Panc1 (cell line): ENCODE results near the gene RAD1. TPM values are rescaled to one million over a fixed set of nuclear protein-coding genes. Genes with fewer than 3 reads are reported as not detected.

Experiments
- ATAC-seq: fragments of 200-7000 bp; cut with Tn5 transposase; 2 replicates; pipeline ENCODE4 v1.9.1; 2020; ENCODE audit warnings: mild to moderate bottlenecking, moderate library complexity
- BruUV-seq: library from RNA; stranded (reverse); fragments of 400-500 nt; replicated peaks from 2 replicates; lab custom pipeline; 2021; lab: Mats Ljungman, UMichigan
- CTCF ChIA-PET: fragments of 300-600 bp; sonication (Branson Sonifier 250); formaldehyde crosslinking; loops from one replicate; lab custom pipeline; 2022; ENCODE audit warnings: antibody characterized with exemption; lab: Charles Lee
- POLR2A ChIA-PET: fragments of 300-600 bp; sonication (Branson Sonifier 250); formaldehyde crosslinking; loops from one replicate; lab custom pipeline; 2022; ENCODE audit warnings: antibody characterized with exemption; lab: Charles Lee
- DNase-seq: peaks from one replicate; pipeline ENCODE4 v3.0.0-alpha.2; 2010; ENCODE audit warnings: low read depth, low spot score
- H3K27ac ChIP-seq: 2 replicates; pipeline ENCODE4 v1.5.1; 2011; ENCODE audit warnings: mild to moderate bottlenecking, low read length, inconsistent platforms
- H3K27me3 ChIP-seq: fragments of 200-500 bp; sonication (Bioruptor generic); 2 replicates; pipeline ENCODE4 v1.6.0; 2014; ENCODE audit warnings: low read length, inconsistent platforms; ENCODE audit not compliant: control insufficient read depth, insufficient read depth
- H3K36me3 ChIP-seq: fragments of 200-500 bp; sonication (Bioruptor generic); 2 replicates; pipeline ENCODE4 v1.5.1; 2014; ENCODE audit warnings: inconsistent platforms, mild to moderate bottlenecking, low read length, moderate library complexity; ENCODE audit not compliant: control insufficient read depth, insufficient read depth
- H3K4me1 ChIP-seq: 2 replicates; pipeline ENCODE4 v1.5.1; 2011; ENCODE audit warnings: inconsistent platforms, mild to moderate bottlenecking, low read length, moderate library complexity; ENCODE audit not compliant: control insufficient read depth, insufficient read depth
- H3K4me3 ChIP-seq, 2 experiments: 2 replicates each; pipeline ENCODE4 v1.5.1; 2011 to 2012; ENCODE audit warnings: low read depth in 2 of 2, low read length in 2 of 2, mild to moderate bottlenecking in 2 of 2, inconsistent platforms in 1 of 2, moderate library complexity in 1 of 2
- H3K9me3 ChIP-seq: fragments of 200-500 bp; sonication (Bioruptor generic); 2 replicates; pipeline ENCODE4 v1.5.1; 2014; ENCODE audit warnings: low read depth, mild to moderate bottlenecking, inconsistent platforms, low read length, moderate library complexity; ENCODE audit not compliant: control insufficient read depth, insufficient read depth
- CTCF ChIP-seq: fragments of 450-650 bp; IDR thresholded peaks from 2 replicates; pipeline ENCODE4 v1.5.1; 2017; ENCODE audit warnings: mild to moderate bottlenecking
- POLR2AphosphoS5 ChIP-seq: IDR thresholded peaks from 2 replicates; pipeline ENCODE4 v1.6.1; 2012; ENCODE audit warnings: mild to moderate bottlenecking, low read depth, low read length, moderate library complexity
- REST ChIP-seq, 2 experiments: IDR thresholded peaks; 2 replicates each; pipeline ENCODE4 v1.6.1; 2011 to 2012; ENCODE audit warnings: low read depth in 2 of 2, control low read depth in 1 of 2, low read length in 1 of 2, mild to moderate bottlenecking in 1 of 2, moderate library complexity in 1 of 2; ENCODE audit not compliant: insufficient read depth in 1 of 2
- SIN3A ChIP-seq: IDR thresholded peaks from 2 replicates; pipeline ENCODE4 v1.6.1; 2012; ENCODE audit warnings: low read depth, mild to moderate bottlenecking, low read length, moderate library complexity, borderline replicate concordance; ENCODE audit not compliant: insufficient read depth
- TCF7L2 ChIP-seq: IDR thresholded peaks from 2 replicates; pipeline ENCODE4 v1.6.1; 2011; ENCODE audit warnings: mild to moderate bottlenecking, low read depth, low read length, inconsistent platforms
- in situ Hi-C: cut with HindIII; loops from 2 replicates; pipeline ENCODE4 v1.10.0; 2016; ENCODE audit warnings: low sequenced_read_pairs, low pct_unique_long_range_greater_than_20kb
- intact Hi-C: fragments of 100-400 bp; cut with micrococcal nuclease; formaldehyde crosslinking; loops from one replicate; pipeline ENCODE4 v1.10.0; 2022; ENCODE audit not compliant: unreplicated experiment
- total RNA-seq: library from RNA; stranded (reverse); gene quantifications from one replicate; pipeline ENCODE4 v1.2.1, GENCODE V29; 2021; ENCODE audit not compliant: unreplicated experiment

Gene RAD1
- total RNA-seq, 1 experiment from 2014 or later = 31.8 TPM

- no peak for DNase-seq
- Histone ChIP-seq H3K27ac (peak overlapping the region; percentile 13; the same call in 1 of the 2 replicates), H3K4me1 (peaks cover 37% of the 10 kb centered on the region), H3K36me3 (peaks cover 35% of the 10 kb centered on the region), H3K27me3 (no peaks in the 10 kb centered on the region), H3K4me3 (no peak overlapping the region), H3K9me3 (no peaks in the 10 kb centered on the region)
- BruUV-seq = no TSS peak
- in situ Hi-C loops (no loop called here), intact Hi-C loops (no loop called here)
- TF ChIP-seq SIN3A = no peak
- no peak for TF ChIP-seq POLR2AphosphoS5
- no peak for TF ChIP-seq TCF7L2
- TF ChIP-seq CTCF = no peak
- TF ChIP-seq REST (IDR thresholded peaks at IDR 0.05; ENCODE audit: insufficient read depth in 1 of 2, low read depth in 2 of 2, low read length in 1 of 2) = no peak
- ChIA-PET CTCF (no interaction called here), POLR2A (no interaction called here)
- no peak for ATAC-seq
Measured at GRCh38 chr5:34927785-34928184, 12.5 kb upstream of the RAD1 start.

GRCh38 chr5:34926318-34926888 is 11.1 kb upstream of the RAD1 start:
- no peak for ATAC-seq

More at GRCh38 chr5:34926318-34926888, 11.1 kb upstream of the RAD1 start:
- CTCF ChIA-PET = no interaction called here
- DNase-seq = no peak
- TF ChIP-seq REST (IDR thresholded peaks at IDR 0.05; ENCODE audit: insufficient read depth in 1 of 2, low read depth in 2 of 2, low read length in 1 of 2) (no peak), SIN3A (no peak), TCF7L2 (no peak), CTCF (no peak), POLR2AphosphoS5 (no peak)
- Histone ChIP-seq H3K27me3 (no peaks in the 10 kb centered on the region), H3K36me3 (peaks cover 46% of the 10 kb centered on the region), H3K27ac (peak overlapping the region; percentile 1; the same call in 1 of the 2 replicates), H3K9me3 (no peaks in the 10 kb centered on the region), H3K4me3 (no peak overlapping the region), H3K4me1 (peaks cover 41% of the 10 kb centered on the region)
- in situ Hi-C loops (no loop called here), intact Hi-C loops (no loop called here)
- POLR2A ChIA-PET = no interaction called here
- BruUV-seq = no TSS peak
